HEK293T (cell line): ENCODE data around the gene SHISA6.
"Not testable (repeated sequence)": the region's sequence is repeated elsewhere in the genome, so short reads cannot be mapped to it uniquely, and the experiment has no call there.

Experiments
- CTCF ChIA-PET: fragments of 350-600 bp; formaldehyde crosslinking; extraction: SDS; loops from one replicate; lab custom pipeline; 2021; ENCODE audit warnings: antibody characterized with exemption, inconsistent platforms; lab: Yijun Ruan, JAX
- POLR2A ChIA-PET: fragments of 350-600 bp; formaldehyde crosslinking; extraction: SDS; loops from one replicate; lab custom pipeline; 2020; ENCODE audit warnings: antibody characterized with exemption, inconsistent platforms; lab: Yijun Ruan, JAX
- DNase-seq: peaks from one replicate; pipeline ENCODE4 v3.0.0; 2012; ENCODE audit warnings: mixed read lengths; ENCODE audit errors: extremely low spot score
- ARNT ChIP-seq: fragments of 450-650 bp; IDR thresholded peaks from 2 replicates; pipeline ENCODE4 v1.6.1; 2017; ENCODE audit warnings: mild to moderate bottlenecking
- BHLHE40 ChIP-seq: fragments of 450-650 bp; IDR thresholded peaks from 2 replicates; pipeline ENCODE4 v1.6.1; 2016; ENCODE audit warnings: mild to moderate bottlenecking, moderate library complexity, borderline replicate concordance
- CTBP1 ChIP-seq: fragments of 450-650 bp; IDR thresholded peaks from 2 replicates; pipeline ENCODE4 v1.6.1; 2016; ENCODE audit warnings: borderline replicate concordance
- ELF4 ChIP-seq: fragments of 450-650 bp; IDR thresholded peaks from 2 replicates; pipeline ENCODE4 v1.6.1; 2017; ENCODE audit warnings: antibody characterized with exemption
- FOXA1 ChIP-seq: fragments of 450-650 bp; IDR thresholded peaks from 2 replicates; pipeline ENCODE4 v1.6.1; 2016; ENCODE audit warnings: mild to moderate bottlenecking
- FOXK2 ChIP-seq: fragments of 450-650 bp; IDR thresholded peaks from 2 replicates; pipeline ENCODE4 v1.6.1; 2016; ENCODE audit warnings: mild to moderate bottlenecking
- FOXM1 ChIP-seq: fragments of 450-650 bp; IDR thresholded peaks from 2 replicates; pipeline ENCODE4 v1.6.1; 2017; ENCODE audit warnings: mild to moderate bottlenecking, borderline replicate concordance
- HDGF ChIP-seq: fragments of 450-650 bp; IDR thresholded peaks from 2 replicates; pipeline ENCODE4 v1.6.1; 2017; ENCODE audit warnings: antibody characterized with exemption, borderline replicate concordance
- L3MBTL2 ChIP-seq: fragments of 450-650 bp; conservative IDR thresholded peaks from 2 replicates; pipeline ENCODE4 v1.6.1; 2016; ENCODE audit warnings: mild to moderate bottlenecking
- LEF1 ChIP-seq: fragments of 450-650 bp; IDR thresholded peaks from 2 replicates; pipeline ENCODE4 v1.6.1; 2017; ENCODE audit warnings: mild to moderate bottlenecking, borderline replicate concordance
- NFRKB ChIP-seq: fragments of 450-650 bp; IDR thresholded peaks from 2 replicates; pipeline ENCODE4 v1.6.1; 2016; ENCODE audit warnings: mild to moderate bottlenecking, moderate library complexity
- PKNOX1 ChIP-seq: fragments of 450-650 bp; IDR thresholded peaks from 2 replicates; pipeline ENCODE4 v1.6.1; 2016
- SP1 ChIP-seq: fragments of 450-650 bp; IDR thresholded peaks from 2 replicates; pipeline ENCODE4 v1.6.1; 2017
- SUZ12 ChIP-seq: fragments of 450-650 bp; IDR thresholded peaks from 2 replicates; pipeline ENCODE4 v1.6.1; 2016; ENCODE audit warnings: mild to moderate bottlenecking
- TARDBP ChIP-seq: fragments of 450-650 bp; IDR thresholded peaks from 2 replicates; pipeline ENCODE4 v1.6.1; 2016
- ZNF384 ChIP-seq: fragments of 450-650 bp; IDR thresholded peaks from 2 replicates; pipeline ENCODE4 v1.6.1; 2016

The SHISA6 gene

DNA sequence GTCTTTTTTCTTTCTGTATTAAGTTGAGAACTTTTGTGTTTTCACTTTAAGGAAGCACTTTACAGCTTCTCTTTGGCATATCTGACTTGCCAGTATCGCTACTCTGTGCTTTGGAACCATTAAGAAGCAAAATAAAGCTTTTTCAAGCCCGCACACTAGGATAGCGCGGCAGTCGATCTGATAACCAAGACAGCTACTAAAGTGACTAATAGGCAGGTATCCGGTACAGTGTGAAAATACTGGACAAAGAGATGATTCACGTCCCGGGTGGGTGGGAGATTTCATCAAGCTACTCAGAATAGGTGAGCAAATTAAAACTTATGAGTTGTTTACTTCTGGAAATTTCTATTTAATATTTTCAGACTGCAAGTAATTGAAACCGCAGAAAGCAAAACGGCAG lies 53.8 kb downstream of the SHISA6 start:
- ChIA-PET POLR2A (no interaction called here), CTCF (no interaction called here)
- DNase-seq: no peak
- no peak for TF ChIP-seq TARDBP
- no peak for TF ChIP-seq SUZ12
- TF ChIP-seq SP1: no peak
- TF ChIP-seq FOXM1: no peak
- TF ChIP-seq L3MBTL2: no peak
- no peak for TF ChIP-seq CTBP1
- TF ChIP-seq ARNT: no peak
- no peak for TF ChIP-seq PKNOX1
- no peak for TF ChIP-seq HDGF

GRCh38 chr17:11296994-11297393 lies 56.0 kb downstream of the SHISA6 start:
- no peak for TF ChIP-seq PKNOX1
- no peak for TF ChIP-seq SP1
- no peak for TF ChIP-seq TARDBP
- no peak for TF ChIP-seq BHLHE40
- TF ChIP-seq ZNF384: no peak
- no peak for TF ChIP-seq SUZ12
- TF ChIP-seq ELF4: no peak
- no peak for TF ChIP-seq L3MBTL2
- no peak for TF ChIP-seq FOXA1
- no peak for TF ChIP-seq NFRKB
- POLR2A ChIA-PET: no interaction called here
- CTCF ChIA-PET: no interaction called here
- no peak for DNase-seq

GRCh38 chr17:11298401-11298800 lies 57.4 kb downstream of the SHISA6 start:
- CTCF ChIA-PET: no interaction called here
- no peak for TF ChIP-seq PKNOX1
- TF ChIP-seq TARDBP: no peak
- no peak for TF ChIP-seq L3MBTL2
- TF ChIP-seq HDGF: no peak
- no peak for DNase-seq
- POLR2A ChIA-PET: no interaction called here

DNA sequence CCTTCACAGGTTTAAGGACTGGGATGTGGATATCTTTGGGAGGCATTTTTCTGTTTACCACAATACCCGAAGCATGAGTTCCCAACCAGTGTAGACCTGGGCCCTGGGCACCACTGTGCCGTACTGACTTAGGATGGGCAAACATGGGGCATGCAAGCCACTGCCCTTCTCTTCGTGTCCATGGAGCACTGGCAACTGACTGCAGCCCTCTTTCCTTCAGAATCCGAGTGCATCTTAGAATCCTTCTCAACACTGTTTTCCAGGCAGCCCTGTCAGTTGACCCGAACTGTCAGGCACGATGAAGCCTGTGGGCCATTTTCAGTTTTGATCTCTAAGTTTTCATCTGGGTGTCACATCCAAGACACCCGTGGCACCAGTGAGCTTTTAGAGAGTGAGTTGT lies 59.2 kb downstream of the SHISA6 start:
- no peak for DNase-seq
- CTCF ChIA-PET: no interaction called here
- TF ChIP-seq SUZ12 (no peak), PKNOX1 (no peak), FOXK2 (no peak), HDGF (no peak), SP1 (no peak), FOXM1 (no peak), CTBP1 (no peak), ZNF384 (no peak), NFRKB (no peak), ARNT (no peak), BHLHE40 (no peak), L3MBTL2 (no peak), TARDBP (no peak)
- POLR2A ChIA-PET: no interaction called here

DNA sequence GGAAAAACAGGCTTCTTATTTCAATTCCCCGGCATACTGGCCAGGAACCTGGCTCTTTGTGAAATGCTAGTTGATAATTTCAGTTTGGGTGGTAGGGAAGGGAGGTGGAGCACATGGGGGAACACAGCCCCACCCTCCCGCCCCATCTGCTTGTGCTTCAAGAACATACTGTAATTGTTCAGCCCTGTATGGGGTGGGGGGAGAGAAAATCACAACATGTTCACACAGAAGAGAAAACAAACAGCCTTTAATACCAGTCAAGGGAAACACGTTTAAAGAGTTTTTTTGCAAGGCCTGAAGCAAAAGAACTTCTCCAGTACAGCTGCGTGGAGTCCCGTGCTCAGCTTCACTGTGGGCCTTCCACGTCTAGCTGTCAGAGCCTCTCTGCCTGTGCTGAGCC lies 59.7 kb downstream of the SHISA6 start:
- CTCF ChIA-PET: no interaction called here
- POLR2A ChIA-PET: no interaction called here
- DNase-seq: no peak
- TF ChIP-seq PKNOX1: no peak

- DNase-seq, CTCF ChIA-PET, POLR2A ChIA-PET: not testable (repeated sequence)
Measured at GRCh38 chr17:11301874-11302273, 60.9 kb downstream of the SHISA6 start.

- CTCF ChIA-PET: no interaction called here
Measured at GRCh38 chr17:11302401-11303186, 61.6 kb downstream of the SHISA6 start.

More at GRCh38 chr17:11302401-11303186, 61.6 kb downstream of the SHISA6 start:
- POLR2A ChIA-PET: no interaction called here
- DNase-seq: no peak
- TF ChIP-seq LEF1: no peak
- TF ChIP-seq HDGF: no peak
- TF ChIP-seq CTBP1: no peak
- no peak for TF ChIP-seq FOXM1
- TF ChIP-seq FOXK2: no peak
- TF ChIP-seq BHLHE40: no peak
- TF ChIP-seq ZNF384: no peak
- no peak for TF ChIP-seq SP1
- no peak for TF ChIP-seq FOXA1
- no peak for TF ChIP-seq L3MBTL2
- no peak for TF ChIP-seq ARNT
- TF ChIP-seq NFRKB: no peak
- TF ChIP-seq TARDBP: no peak
- TF ChIP-seq PKNOX1: no peak
- TF ChIP-seq ELF4: no peak
- no peak for TF ChIP-seq SUZ12
